ENCODE measurements around the gene GRB10.
"Not testable (repeated sequence)": the region's sequence is repeated elsewhere in the genome, so short reads cannot be mapped to it uniquely, and the experiment has no call there.

The GRB10 gene

DNA sequence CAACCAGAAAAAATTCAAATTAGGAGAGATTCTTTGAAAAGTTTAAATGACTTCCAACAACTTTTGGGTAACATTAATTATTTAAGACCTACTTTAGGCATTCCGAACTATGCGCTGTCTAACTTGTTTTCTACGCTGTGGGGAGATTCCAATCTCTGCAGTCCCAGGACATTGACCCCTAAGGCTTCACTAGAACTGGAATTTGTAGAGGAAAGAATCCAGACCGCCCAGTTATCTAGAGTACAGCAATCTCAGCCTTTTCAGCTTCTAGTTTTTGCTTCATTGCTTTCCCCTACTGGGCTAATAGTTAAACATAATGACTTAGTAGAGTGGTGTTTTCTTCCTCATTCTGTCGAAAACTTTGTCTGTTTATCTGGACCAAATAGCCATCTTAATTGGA, 202.6 kb downstream of the GRB10 start:
- no peak for DNase-seq (ENCODE audit: low read depth)

DNA sequence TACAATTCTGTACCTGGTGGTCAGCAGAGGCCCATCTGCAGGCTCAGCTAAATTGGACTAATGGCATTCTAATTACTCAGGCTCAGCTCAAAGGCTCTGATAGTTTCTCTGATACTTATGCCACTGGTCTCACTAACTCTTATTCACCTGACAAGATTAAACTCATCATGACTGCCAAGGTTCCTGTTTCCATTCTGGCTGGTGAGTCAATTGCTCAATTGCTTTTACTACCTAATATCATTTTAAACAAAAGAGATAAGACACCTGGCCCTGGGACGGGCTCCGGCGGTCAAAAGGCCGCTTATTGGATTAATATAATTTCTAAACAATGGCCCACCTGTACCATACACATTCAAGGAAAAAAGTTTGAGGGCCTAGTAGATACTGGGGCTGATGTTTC, 204.6 kb downstream of the GRB10 start:
- not testable (repeated sequence) for DNase-seq (ENCODE audit: low read depth)

DNA sequence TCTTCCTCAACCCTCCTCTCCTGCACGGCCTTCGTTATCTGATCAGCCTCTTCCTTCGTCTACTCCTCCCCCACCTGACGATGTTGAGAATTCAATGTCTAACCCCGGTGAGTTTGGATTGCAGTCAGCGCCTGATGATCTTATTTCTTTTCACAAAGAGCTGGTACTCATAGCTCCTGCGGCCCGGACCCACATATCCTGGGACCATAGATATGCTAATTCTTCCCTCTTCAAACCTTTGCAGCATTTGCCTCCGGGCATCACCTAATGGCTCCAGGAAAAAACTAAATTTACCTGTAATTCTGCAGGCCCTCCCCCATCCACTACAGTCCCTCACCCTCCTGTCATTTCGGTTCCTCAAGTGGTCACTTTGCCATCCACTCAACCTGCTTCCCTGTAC, 205.1 kb downstream of the GRB10 start:
- DNase-seq (ENCODE audit: low read depth) = no peak

DNA sequence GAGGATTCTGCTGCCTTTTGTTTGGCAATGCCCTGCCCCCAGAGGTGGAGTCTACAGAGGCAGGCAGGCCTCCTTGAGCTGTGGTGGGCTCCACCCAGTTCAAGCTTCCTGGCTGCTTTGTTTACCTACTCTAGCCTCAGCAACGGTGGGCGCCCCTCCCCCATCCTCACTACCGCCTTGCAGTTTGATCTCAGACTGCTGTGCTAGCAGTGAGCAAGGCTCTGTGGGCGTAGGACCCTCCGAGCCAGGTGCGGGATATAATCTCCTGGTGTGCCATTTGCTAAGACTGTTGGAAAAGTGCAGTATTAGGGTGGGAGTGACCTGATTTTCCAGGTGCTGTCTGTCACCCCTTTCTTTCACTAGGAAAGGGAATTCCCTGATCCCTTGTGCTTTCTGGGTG, 206.3 kb downstream of the GRB10 start:
- DNase-seq (ENCODE audit: low read depth) = not testable (repeated sequence)

DNA sequence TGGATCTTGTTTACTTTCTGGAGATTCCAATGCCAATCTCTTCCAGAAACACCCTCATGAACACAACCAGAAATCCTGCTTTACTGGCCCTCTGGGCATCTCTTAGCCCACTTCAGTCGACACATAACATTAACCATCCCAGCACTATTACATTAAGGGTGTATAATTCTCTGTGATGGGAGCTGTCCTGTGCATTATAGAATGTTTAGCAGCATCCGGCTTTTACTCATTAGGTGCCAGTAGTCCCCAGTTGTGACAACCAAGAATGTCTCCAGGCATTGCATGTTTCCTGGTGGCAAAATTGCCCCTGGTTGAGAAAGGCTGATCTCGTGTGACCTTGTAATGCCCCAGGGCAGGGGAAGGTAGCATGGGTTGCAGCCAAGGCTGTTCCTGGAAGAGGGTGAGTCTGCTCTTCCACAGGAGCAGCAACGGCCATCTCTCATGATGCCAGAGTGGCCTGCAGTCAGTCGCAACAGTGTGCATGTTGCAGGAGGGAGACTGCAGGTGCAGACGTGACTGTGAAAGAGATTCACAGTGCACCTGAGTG, 214.9 kb downstream of the GRB10 start:
- no peak for DNase-seq (ENCODE audit: low read depth)

DNA sequence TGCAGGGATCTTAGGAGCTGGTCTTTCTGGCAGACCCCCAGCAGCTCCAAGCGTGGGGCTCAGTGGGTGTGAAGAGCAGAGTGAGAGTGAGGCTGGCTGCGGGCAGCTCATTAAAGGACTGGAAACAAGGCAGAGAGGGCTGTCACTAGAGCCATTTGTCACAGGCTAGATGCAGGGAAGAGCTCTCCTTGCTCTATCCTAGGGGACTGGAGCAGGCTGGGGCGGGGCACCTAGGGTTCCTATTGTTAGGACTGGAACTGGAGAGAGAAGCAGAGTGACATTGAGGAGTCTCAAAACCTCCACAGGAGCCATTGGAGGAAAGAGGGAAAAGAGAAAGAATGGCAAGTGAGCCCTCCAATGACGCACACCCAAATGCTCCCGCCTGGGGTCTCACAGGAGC, 216.7 kb downstream of the GRB10 start:
- no peak for DNase-seq (ENCODE audit: low read depth)

DNA sequence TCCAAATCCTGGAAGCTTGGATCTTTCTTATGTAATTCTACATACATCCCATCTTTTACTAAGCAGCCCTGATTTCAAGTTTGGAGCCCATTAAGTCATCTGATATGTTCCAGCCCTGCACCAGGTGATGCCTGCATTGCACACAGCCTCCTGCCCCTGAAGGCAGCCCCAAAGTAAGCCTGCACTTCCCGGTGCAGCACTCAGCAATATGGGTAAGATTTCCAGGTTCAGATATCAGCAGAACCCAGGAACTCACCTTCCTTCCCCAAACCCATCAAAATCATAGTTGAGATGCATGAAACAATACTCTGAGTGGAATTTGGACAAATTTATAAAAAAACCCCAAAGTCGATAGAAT, 217.2 kb downstream of the GRB10 start:
- DNase-seq (ENCODE audit: low read depth) = no peak

DNA sequence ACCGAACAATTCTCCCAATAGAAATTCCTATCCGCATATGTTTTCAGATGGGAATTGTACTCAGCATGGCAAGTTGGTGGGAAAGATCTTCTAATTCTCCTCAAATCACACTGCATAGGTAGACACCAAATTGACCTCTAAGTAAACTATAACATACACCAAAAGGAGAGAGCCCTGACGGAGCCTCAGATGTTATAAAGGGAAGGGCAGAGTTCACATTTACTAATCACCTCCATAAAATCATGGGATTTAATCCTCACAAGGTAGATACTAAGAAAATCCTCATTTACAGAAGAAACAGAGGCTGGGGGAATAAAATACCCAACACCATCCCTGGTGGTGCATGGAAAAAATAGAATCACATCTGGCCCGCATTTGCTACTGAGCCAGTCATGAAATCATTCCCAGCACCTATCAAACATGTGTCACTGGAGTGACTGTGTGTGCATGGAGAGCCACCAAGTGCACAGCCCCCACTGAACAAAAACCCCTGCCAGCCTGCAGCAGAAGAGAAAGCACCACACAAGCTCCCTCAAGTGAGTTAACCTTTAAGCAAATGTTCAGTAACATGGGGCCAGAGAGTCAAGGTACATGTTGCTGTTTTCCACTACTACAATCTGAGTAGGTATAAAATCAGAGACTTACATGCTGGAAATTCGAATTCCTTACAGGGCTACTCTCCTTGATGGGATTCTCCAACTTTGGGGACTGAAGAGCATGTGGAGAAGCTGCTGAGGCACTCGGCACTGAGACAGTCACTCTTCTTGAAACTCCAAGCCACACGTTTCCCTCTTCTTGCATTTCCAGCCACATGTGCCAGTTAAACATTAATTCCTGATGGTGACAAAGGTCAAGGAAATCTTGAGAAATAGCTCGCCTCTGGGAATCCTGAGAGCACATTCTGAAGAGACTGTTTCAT, 217.8 kb downstream of the GRB10 start, which contains the start of gene DDC:
DDC (minus strand) TSS at position 766 of the 919 bp plus-strand sequence. CDS start 21,320 bp downstream, outside the sequence.
- no peak for DNase-seq (ENCODE audit: low read depth)

DNA sequence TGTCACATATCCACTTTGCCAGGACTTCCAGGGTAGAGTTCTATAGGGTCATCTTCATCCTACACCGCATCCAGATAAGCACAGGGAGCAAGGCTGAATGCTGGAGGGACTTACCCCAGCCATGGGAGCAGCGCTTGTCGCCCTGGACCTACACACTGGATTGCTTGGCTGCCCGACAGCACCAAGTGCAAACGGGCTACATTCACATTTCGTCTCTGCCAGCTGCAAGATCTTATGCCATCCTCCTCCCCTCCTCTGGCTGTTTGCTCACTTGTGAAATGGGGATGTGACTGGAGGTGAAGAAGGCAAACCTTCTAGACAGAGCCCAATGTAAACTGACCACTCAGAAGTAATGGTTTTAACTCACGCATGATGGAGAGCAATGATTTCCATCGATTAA, 218.5 kb downstream of the GRB10 start:
- DNase-seq (ENCODE audit: low read depth) = no peak

DNA sequence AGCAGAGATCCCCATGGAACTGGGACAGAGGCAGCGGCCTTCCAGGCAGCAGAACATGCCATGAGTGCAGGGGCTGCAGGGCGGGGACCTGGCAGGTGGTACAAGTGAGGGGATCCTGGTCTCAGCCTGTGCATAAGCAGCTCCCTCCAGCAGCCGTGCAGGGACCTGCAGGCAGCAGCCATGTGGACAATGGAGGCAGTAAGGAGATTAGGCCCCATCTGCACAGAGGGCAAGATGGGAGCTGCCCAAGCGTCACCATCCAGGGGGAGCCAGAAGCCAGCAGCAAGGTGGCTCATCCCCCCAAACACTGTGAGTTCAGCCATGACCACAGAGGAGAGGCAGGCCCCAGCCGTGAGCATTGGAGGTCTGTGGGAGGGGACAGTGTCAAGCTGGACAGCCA, 220.6 kb downstream of the GRB10 start:
- no peak for DNase-seq (ENCODE audit: low read depth)

DNA sequence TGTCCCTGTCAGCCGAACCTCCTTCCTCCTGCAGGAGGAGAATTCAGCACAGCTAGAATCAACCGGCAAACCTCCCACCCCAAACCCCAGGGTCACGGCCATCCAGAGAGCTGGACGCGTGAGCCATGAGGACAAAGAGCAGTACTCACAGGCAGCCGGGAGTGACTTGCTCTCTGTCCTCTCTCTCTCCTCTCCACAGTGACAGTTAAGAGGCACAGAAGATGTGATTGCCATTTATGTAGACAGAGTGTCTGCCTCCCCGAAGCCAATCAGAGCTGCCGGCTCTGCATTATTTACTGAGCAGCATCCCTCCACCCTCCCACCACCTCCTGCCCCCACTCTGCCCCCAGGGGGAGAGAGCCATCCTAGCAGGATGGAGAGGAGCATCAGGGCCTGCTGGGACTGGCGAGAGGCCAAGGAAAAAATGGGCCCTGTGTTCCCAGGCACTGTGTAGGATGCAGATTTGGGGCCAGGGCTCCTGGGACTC, 221.8 kb downstream of the GRB10 start:
- DNase-seq (ENCODE audit: low read depth) = no peak

DNA sequence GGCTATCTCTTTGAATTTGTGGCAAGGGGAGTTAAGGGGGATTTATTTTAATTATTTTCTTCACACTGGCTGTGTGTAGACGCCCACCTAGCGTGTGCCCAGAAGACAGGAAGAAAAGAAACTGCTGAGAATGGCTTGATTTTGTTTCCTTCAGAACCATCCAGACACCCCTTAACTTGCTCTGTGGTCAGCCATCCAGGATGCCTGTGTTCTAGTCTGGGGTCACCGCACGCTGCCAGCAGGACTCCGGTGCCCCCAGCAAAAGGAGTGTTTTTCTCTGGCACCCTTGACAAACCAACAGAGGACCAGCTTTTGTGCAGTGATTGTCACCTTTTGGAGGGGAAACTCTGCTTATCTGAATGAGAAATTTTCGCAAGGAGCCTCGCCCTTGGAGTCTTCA, 222.8 kb downstream of the GRB10 start:
- no peak for DNase-seq (ENCODE audit: low read depth)

DNA sequence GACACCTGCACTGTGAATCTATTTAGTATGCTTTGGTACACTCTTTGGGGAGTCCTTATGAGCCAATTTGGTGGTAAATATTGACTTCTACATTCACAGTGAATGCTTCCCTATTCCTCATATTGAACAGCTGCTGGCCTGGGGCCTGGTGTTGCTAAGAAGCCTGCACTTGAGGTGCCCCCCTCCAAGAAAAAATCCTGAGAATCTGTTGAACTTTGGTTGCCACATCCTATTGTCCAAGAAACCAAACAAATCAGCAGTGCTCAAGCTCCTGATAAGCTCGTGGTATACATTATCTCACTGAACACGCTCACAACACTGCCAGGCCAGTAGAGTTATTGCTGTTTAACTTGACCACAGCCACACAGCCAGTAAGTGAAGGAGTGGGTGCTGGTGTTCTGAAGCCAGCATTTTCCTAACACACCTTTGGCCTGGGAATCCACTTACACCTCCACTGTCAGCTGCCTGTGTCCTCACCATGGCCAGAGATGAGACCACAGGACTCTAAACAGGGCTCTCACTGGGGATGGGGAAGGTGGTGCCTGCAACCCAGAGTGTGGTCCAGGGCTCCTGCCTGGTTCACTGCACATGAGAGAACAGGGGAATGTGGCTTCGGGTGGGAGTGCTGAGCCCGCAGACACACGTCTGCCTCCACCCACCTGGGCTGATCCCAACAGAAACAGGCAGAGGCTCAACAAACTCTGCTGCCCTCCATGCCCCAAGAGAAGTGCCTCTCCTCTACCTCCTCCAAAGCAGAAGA, 224.2 kb downstream of the GRB10 start:
- no peak for DNase-seq (ENCODE audit: low read depth)

DNA sequence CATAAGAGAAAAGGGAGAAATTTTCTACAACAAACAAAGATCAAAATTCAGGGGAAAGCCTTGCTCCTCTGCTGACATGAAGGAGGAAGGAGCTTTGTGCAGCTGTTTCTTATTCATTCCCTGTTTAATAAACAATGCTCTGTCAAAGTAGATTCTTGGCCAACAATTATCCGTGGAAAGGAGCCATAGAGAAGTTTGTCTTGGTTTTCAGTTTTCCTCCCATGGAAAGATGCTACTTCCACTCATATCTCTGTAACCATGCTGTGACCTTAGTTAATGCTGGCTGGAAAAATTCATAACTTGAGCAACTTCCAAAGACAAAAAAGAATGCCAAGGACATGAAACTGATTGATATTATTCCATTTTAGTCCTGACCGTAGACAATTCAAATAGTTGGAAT, 225.6 kb downstream of the GRB10 start:
- no peak for DNase-seq (ENCODE audit: low read depth)

DNA sequence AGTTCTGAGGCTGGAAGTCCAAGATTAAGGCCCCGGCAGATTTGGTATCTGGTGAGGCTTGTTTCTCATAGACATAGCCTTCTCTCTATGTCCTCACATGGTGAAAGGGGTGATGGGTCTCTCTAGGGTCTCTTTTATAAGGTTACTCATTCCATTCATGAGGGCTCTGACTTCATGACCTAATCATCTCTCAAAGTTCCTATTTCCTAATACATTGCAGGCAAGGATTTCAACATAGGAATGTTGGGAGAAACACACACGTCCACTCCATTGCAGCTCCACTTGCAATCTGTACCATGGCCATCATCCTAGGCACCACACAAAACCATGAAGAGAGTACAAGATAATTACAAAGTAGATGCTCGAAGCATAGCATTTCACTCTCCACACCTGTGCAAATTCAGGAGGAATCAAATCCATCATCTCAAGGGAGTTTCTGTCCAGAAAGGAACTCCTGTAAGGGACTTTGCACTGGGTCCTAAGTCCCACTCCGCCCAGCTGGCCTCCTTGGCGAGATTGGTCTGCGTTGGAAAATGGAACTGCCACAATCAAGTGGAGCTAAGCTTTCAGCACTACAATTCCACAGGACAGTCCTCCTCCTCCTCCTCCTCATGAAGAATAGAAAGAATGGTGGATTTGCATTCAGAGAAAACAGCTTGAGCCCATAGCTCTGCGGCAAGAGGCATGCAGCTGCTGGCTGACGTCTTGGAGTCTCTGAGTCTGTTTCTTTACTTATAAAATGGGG, 226.3 kb downstream of the GRB10 start:
- DNase-seq (ENCODE audit: low read depth) = no peak

DNA sequence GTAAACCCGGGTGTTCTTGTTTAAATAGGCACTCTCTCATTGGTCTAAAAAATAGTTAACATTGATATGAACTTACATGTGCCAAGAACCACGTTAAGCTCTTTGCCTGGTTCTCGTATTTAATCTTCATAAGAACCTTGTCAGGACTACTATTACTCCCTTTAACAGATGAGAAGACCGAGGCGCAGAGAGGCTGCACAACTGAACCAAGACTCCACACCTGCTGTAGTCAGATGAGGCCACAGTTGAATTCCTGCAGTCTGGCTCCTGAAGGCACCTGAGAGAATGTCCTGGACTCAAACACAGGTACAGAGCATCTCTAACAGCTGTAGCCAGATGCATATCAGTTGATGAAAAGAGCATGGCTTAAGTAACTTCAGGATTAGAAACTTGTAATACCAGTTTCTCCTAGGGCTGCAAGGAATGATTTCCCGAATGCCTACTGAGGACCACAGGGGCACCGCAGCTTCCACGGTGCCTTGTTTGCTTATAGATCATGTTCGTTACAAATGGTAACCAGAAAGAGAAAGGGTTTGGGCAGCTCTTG, 227.0 kb downstream of the GRB10 start:
- DNase-seq (ENCODE audit: low read depth) = no peak

DNA sequence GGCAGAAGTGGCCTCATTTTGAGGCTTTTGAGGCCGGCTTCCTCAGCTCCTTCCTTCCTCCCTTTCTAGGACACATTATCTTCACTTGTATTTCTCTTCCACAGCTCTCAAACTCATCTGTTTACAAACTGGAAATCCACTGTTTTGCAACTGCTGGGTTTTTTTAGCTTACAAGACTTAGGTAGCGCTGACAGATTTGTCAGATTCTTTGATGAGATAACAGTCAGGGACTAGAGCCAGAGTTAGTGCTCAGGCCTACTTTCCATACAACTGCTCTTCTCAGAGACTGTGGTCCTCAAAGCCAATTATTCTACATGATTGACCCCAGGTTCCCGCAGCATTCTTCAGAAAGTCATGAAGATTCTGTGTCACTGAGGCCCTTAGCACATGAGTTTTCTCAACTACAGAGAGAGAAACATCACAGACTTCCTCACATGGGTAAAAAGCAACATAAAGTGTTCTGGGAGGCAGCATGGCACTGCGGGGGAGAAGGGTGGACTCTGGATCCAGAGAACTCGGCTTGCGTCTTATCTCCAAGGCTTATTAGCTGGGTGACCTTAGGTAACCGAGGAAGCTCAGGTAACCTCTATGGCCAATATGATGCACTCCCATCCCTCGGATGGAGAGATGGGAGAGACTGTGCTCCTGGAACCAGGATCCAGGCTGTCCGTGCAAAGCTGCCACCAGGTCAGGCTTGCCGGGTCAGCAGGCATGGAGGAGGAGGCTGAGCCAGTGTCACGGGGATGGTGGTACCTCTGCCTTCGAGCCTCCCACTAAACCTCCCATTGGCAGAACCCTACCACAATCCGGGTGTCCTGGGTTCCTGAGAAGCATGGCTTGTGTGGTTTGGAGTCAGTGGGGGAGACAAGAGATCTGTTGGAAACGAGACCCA, 228.0 kb downstream of the GRB10 start:
- no peak for DNase-seq (ENCODE audit: low read depth)

DNA sequence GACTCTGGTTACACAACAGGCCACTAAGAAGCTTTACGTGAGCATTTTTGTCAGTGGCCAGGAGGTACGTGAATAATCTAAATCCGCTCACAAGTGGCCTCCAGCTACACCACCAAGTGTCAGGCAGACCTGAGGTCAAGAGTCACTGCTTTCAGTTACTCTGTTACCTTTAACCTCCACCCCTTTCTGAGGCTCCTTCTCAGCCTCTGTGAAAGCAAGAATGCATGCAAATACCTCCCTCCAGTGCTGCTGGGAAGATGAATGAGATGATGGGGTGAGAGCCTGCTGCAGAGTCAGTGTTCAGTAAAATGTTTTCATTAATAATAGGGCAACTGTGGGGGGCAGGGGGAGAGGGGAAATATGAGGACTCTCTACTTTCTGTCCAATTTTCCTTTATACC, 228.7 kb downstream of the GRB10 start:
- no peak for DNase-seq (ENCODE audit: low read depth)

DNA sequence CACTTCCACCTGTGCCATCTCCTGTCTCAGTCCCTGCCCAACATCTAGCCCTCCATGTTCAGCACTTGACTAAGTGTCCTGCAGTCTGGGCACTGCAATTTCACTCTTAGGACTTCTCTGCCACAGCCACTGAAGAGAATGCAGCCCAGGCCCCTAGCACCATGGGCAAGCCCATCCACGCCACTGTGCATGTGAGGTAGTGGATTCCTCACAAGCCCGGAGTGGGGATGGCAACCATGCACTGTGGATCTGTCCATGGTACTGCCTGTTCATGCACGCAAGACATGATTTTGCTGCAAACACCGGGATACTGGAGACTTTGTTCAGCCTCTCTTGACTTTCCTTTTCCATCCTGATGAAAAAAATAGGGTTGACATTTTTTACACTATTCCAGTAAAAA, 229.8 kb downstream of the GRB10 start:
- no peak for DNase-seq (ENCODE audit: low read depth)

DNA sequence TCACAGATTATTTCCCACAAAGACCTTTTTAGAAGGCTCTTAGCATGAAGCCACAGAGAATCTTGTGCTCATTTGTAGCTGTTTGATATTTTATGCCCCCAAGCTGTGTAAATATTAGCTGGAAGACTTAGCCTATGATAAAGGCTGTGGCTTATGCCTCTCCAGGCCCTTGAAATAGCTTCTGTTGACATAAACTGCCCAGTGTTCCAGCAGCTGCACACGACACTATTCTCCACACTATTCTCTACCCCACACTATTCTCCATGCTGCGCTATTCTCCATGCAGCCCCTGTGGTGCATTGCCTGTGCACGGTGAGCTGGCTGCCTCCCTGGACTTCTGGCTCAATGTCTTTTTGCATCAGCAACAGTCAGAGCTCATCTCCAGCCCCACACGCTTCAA, 230.6 kb downstream of the GRB10 start:
- no peak for DNase-seq (ENCODE audit: low read depth)

DNA sequence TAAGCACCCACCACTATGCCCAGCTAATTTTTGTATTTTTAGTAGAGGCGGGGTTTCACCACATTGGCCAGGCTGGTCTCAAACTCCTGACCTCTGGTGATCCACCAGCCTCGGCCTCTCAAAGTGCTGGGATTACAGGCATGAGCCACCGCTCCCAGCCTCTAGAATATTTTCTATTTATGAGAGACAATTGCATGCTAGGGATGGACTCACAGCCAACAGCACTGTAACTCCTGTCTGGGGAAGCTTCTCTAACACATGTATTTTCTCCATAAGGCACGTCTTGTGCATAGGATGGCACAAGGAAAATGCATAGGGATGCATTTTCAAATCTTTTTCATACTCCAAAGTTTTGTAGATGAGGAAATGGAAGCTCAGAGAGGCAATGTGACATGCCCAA, 237.1 kb downstream of the GRB10 start:
- not testable (repeated sequence) for DNase-seq (ENCODE audit: low read depth)
